Right hindlimb (tissue), 1 donor: Measurements from ENCODE around the gene CFAP68.

Experiments
- DNase-seq: peaks from one replicate; pipeline ENCODE4 v3.0.0-alpha.2; 2018

CFAP68 gene

GRCh38 chr11:111878849-111879636, at the start of gene CFAP68, which contains the start of gene FDXACB1:
Gene CFAP68 (plus strand): TSS chr11:111879541. CDS start chr11:111879561, 20 bp downstream.
Gene FDXACB1 (minus strand): TSS chr11:111879165. CDS start chr11:111879132, 33 bp downstream.
- peak; percentile 98 for DNase-seq

GRCh38 chr11:111833524-111833923, 45.8 kb upstream of the CFAP68 start:
- no peak for DNase-seq

- DNase-seq, result no peak
Observed at GRCh38 chr11:111834432-111835163, 44.7 kb upstream of the CFAP68 start.

- no peak for DNase-seq
Observed at GRCh38 chr11:111835665-111836064, 43.7 kb upstream of the CFAP68 start.

GRCh38 chr11:111836162-111836561, 43.2 kb upstream of the CFAP68 start:
- DNase-seq, result no peak

GRCh38 chr11:111836721-111837120, 42.6 kb upstream of the CFAP68 start:
- DNase-seq, result no peak

GRCh38 chr11:111837366-111837891, 41.9 kb upstream of the CFAP68 start:
- DNase-seq, result no peak

GRCh38 chr11:111838054-111838453, 41.3 kb upstream of the CFAP68 start:
- no peak for DNase-seq

GRCh38 chr11:111840143-111840542, 39.2 kb upstream of the CFAP68 start:
- no peak for DNase-seq

- peak; percentile 84 for DNase-seq
Observed at GRCh38 chr11:111841370-111842053, 37.8 kb upstream of the CFAP68 start.

- no peak for DNase-seq
Observed at GRCh38 chr11:111843661-111844060, 35.7 kb upstream of the CFAP68 start.

- DNase-seq, result no peak
Observed at GRCh38 chr11:111845276-111846028, 33.9 kb upstream of the CFAP68 start.

- no peak for DNase-seq
Observed at GRCh38 chr11:111846063-111846462, 33.3 kb upstream of the CFAP68 start.

- no peak for DNase-seq
Observed at GRCh38 chr11:111846636-111847035, 32.7 kb upstream of the CFAP68 start.

- no peak for DNase-seq
Observed at GRCh38 chr11:111849631-111850030, 29.7 kb upstream of the CFAP68 start.

- DNase-seq, result no peak
Observed at GRCh38 chr11:111851067-111851466, 28.3 kb upstream of the CFAP68 start.

GRCh38 chr11:111851636-111852035, 27.7 kb upstream of the CFAP68 start:
- DNase-seq, result no peak

- DNase-seq, result no peak
Observed at GRCh38 chr11:111852103-111852502, 27.2 kb upstream of the CFAP68 start.

GRCh38 chr11:111855506-111855905, 23.8 kb upstream of the CFAP68 start:
- no peak for DNase-seq

GRCh38 chr11:111860257-111860656, 19.1 kb upstream of the CFAP68 start:
- no peak for DNase-seq

GRCh38 chr11:111870113-111870512, 9.2 kb upstream of the CFAP68 start:
- DNase-seq, result no peak

GRCh38 chr11:111870522-111870885, 8.8 kb upstream of the CFAP68 start:
- DNase-seq, result no peak
